Panc1 (cell line): ENCODE results near the gene ERC2.

Experiments used
- POLR2AphosphoS5 ChIP-seq: IDR thresholded peaks from 2 replicates; pipeline ENCODE4 v1.6.1; 2012; ENCODE audit warnings: mild to moderate bottlenecking, low read depth, low read length, moderate library complexity
- TF ChIP-seq, protein P1 (sequence below): fragments of 450-650 bp; IDR thresholded peaks from 2 replicates; pipeline ENCODE4 v1.5.1; 2017; ENCODE audit warnings: mild to moderate bottlenecking
- TF ChIP-seq, protein P2 (sequence below), 2 experiments: IDR thresholded peaks; 2 replicates each; pipeline ENCODE4 v1.6.1; 2011 to 2012; ENCODE audit warnings: low read depth in 2 of 2, control low read depth in 1 of 2, low read length in 1 of 2, mild to moderate bottlenecking in 1 of 2, moderate library complexity in 1 of 2; ENCODE audit not compliant: insufficient read depth in 1 of 2

DNA sequence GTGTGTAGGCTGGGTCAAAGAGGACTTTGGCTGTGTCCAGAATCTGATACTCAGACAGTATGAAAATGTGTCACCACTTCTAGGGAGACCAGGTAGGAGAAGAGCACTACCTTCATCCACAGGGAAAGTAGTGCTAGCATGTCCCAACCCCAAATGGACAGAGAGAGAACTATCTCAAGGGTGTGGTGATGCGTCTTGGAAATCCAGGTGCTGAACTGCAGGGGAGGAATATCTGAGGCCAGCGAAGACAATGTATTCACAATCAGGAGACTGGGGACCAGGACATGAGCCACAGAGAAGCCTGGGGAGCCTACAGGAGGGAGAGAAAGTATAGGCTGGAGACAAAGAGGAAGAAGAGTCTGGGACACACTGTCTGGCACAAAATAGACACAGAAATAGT, 829.1 kb downstream of the ERC2 start:
- TF ChIP-seq, protein P1, sequence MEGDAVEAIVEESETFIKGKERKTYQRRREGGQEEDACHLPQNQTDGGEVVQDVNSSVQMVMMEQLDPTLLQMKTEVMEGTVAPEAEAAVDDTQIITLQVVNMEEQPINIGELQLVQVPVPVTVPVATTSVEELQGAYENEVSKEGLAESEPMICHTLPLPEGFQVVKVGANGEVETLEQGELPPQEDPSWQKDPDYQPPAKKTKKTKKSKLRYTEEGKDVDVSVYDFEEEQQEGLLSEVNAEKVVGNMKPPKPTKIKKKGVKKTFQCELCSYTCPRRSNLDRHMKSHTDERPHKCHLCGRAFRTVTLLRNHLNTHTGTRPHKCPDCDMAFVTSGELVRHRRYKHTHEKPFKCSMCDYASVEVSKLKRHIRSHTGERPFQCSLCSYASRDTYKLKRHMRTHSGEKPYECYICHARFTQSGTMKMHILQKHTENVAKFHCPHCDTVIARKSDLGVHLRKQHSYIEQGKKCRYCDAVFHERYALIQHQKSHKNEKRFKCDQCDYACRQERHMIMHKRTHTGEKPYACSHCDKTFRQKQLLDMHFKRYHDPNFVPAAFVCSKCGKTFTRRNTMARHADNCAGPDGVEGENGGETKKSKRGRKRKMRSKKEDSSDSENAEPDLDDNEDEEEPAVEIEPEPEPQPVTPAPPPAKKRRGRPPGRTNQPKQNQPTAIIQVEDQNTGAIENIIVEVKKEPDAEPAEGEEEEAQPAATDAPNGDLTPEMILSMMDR: no peak
- TF ChIP-seq, protein P2, sequence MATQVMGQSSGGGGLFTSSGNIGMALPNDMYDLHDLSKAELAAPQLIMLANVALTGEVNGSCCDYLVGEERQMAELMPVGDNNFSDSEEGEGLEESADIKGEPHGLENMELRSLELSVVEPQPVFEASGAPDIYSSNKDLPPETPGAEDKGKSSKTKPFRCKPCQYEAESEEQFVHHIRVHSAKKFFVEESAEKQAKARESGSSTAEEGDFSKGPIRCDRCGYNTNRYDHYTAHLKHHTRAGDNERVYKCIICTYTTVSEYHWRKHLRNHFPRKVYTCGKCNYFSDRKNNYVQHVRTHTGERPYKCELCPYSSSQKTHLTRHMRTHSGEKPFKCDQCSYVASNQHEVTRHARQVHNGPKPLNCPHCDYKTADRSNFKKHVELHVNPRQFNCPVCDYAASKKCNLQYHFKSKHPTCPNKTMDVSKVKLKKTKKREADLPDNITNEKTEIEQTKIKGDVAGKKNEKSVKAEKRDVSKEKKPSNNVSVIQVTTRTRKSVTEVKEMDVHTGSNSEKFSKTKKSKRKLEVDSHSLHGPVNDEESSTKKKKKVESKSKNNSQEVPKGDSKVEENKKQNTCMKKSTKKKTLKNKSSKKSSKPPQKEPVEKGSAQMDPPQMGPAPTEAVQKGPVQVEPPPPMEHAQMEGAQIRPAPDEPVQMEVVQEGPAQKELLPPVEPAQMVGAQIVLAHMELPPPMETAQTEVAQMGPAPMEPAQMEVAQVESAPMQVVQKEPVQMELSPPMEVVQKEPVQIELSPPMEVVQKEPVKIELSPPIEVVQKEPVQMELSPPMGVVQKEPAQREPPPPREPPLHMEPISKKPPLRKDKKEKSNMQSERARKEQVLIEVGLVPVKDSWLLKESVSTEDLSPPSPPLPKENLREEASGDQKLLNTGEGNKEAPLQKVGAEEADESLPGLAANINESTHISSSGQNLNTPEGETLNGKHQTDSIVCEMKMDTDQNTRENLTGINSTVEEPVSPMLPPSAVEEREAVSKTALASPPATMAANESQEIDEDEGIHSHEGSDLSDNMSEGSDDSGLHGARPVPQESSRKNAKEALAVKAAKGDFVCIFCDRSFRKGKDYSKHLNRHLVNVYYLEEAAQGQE (IDR thresholded peaks at IDR 0.05; ENCODE audit: insufficient read depth in 1 of 2, low read depth in 2 of 2, low read length in 1 of 2): 0 out of 4 replicates have a peak, but pooled peaks of 1 of the 2 experiments have one; percentile 30
- no peak for TF ChIP-seq POLR2AphosphoS5
